GM08714 (cell line): ENCODE measurements around the gene GCLC.

Experiments
- H3K4me3 ChIP-seq: fragments of 200-500 bp; sonication (Bioruptor generic); 2 replicates; pipeline ENCODE4 v1.5.1; 2014; ENCODE audit warnings: mild to moderate bottlenecking, low read length, inconsistent platforms
- ZNF274 ChIP-seq: IDR thresholded peaks from 2 replicates; pipeline ENCODE4 v1.6.1; 2012; ENCODE audit warnings: mild to moderate bottlenecking, low read depth, low read length

Gene GCLC

DNA sequence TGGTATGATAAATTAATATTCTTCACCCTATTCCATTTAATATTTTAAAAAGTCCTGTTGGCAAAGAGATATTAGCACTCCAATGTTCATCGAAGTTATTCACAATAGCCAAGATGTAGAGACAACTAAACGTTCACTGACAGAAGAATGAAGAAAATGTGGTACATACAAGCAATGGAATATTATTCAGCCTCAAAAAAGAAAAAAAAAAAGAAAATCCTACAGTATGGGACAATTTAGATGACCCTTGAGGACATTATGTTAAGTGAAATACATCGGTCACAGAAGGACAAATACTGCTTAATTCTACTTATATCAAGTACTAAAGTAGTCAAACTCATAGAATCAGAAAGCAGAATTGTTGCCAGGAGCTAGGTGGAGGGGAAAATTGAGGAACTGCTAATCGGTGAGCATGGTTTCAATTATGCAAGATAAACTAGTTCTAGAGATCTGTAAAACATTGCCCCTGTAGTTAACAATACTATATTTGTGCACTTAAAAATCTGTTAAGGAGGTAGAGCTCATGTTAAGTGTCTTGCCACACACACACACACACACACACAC, 4.7 kb downstream of the GCLC start:
- no peak for TF ChIP-seq ZNF274
- H3K4me3 ChIP-seq, result no peak overlapping the region

DNA sequence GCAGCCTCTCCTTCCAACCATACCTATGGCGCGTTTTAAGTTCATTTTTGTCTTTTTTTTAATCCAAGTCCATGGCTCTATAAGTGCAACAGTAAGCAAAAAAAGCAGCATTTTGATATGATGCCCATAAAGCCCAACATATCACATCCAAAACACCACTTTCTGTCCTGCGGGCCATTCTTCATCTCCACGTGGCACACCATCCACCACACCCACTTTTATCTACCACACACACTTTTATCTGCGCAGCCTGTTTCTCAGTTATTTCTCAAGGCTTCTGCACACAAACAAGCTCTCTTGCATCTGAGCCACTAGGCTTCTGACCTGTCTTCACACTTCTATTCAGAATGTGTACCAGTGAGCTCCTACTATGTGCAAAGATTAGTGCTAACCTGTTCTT, 5.3 kb downstream of the GCLC start:
- no peak for TF ChIP-seq ZNF274
- H3K4me3 ChIP-seq, result no peak overlapping the region

DNA sequence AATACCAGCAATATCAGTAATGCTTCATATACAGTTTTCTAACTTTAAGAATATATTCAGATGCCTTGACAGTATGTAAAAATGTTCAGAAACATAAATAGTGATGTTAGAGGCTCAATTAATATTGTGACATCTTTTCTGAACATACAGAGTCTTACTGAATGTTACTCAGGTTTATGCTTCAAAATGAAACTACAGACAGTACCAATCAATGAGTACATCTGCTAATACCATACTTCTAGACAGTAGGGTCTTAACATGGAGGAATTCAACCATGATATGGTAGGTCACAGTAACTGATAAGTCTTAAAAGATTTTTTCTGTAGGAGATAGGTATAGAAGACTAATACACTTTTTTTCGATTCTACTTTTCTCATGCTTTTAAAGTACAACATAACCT, 8.3 kb downstream of the GCLC start:
- no peak overlapping the region for H3K4me3 ChIP-seq
- TF ChIP-seq ZNF274, result no peak

DNA sequence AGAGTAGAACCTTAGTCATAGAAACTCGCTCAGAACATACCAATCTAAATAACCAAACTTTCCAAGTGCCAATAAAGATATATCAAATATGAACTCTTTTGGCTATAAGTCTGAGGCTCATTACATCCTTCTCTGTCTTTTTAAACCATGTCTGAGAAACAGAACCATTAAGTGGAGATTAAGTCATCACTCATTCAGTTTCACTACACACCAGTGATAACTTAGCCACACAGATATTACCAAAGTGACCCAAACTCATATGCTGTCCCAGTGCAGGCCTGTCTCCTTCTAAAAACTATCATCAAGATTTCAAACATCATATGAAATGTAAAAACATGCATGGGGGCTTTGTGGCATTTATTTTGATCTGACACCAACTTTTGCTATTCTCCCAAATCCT, 12.0 kb downstream of the GCLC start:
- H3K4me3 ChIP-seq, result no peak overlapping the region
- TF ChIP-seq ZNF274, result no peak

DNA sequence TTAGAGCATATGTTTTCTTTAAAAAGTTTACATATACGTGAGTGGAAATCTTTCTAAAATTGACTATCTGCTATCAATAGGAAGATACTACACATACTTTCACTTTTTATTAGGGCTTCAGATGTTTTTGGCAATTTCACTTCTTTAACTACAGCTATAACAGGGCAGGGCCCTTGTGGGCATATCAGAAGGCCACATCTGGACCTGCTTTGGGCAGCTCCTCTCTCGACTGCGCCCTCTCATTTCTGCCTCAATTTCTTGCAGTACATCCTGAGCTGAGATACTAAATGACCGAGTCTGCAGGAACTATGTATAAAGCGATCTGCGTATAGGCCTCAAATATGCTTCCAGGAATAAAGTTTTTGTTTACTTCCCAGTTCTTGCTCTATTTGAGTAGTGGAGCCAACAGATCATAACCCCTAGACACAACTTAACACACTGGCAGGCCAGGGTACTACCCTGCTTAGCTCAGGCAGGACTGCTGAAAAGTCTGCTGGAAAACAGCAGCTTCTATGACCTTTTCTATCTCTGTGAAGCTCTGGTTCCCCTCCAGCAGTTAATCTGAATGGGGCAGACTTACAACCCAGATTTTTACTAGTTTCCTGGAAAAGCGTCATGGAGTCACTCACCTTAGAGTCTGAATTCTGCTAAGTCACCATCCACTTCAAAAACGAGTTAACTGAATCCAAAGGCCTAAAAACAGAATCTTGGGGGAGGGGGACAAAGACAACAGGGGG, 12.7 kb downstream of the GCLC start:
- no peak for TF ChIP-seq ZNF274
- no peak overlapping the region for H3K4me3 ChIP-seq

DNA sequence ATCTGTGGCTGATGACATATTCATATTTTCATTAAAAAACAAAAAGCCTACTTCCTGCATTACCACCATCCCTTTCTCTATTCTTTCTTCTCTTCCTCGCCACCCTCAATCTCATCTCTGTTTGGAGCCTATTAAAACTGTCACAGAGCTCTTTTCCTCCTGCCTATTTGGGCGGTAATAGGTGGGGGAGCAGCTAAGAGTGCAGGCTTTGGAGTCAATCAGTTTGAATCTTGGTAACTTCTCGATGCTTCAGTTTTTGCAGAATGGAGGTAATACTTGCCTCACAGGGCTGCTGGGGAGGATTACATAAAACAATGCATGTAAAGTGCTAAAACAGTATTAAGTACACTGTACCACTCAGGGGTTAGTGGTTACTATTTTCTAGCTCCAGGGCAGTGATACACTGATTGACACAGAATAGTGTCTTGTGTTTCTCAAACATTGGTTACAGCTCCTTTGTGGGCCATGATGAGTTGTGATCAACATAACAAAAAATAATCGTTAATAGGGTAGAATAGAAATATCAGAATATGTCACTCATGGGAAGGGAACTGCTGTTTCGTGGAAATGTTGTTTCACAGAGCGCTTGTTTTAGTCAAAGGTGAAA, 14.0 kb downstream of the GCLC start:
- no peak overlapping the region for H3K4me3 ChIP-seq
- TF ChIP-seq ZNF274, result no peak

DNA sequence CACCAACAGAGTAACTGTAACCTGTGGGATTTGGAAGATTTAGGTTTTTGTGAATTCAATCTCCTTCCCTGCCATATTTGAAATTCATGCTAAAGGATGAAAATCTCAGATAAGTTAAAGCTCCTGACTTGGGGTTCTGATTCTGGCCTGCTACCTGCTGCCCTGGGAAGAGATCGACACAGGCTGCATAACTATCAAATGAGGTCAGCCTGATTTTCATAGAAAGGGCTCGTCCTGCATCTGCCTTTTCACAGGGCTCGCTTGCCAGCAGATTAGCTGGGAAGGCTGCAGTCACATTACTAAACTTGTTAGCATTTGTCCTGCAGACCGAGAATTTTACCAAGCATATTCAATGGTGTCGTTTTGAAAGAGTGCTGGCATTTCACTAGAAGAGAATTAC, 14.6 kb downstream of the GCLC start:
- no peak for TF ChIP-seq ZNF274
- H3K4me3 ChIP-seq, result no peak overlapping the region

DNA sequence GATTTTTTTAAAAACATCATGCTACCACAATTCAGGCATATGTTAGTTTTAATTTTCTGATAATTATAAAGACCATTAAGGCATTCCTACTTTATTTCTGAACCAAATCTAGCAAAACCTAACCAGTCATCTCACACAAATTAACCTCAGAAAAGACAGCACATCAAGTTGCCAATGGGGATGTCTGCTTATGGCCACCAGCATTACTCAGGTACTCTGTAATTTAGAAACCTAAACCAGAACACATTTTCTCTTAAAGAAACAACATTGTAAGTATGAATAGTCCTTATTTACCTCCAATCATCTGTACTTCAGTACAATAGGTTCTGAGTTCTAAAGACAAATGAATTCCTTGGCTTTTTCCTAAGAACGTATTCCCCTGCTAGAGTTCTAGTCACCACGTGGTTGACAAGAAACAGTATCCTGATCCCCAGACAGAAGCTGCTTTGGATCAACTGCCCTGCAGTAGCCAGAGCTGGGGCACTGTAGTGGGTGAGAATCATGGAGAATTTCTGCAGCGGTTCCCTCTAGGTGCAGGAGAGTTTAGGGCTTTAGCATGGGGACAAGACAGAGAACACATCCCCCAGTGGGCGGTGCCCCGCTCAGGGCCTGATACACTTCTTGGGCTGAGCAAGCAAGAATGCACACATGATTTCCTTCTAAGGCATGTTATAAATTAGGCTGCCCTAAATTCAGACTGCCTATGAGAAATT, 15.4 kb downstream of the GCLC start:
- TF ChIP-seq ZNF274, result no peak
- H3K4me3 ChIP-seq, result no peak overlapping the region

DNA sequence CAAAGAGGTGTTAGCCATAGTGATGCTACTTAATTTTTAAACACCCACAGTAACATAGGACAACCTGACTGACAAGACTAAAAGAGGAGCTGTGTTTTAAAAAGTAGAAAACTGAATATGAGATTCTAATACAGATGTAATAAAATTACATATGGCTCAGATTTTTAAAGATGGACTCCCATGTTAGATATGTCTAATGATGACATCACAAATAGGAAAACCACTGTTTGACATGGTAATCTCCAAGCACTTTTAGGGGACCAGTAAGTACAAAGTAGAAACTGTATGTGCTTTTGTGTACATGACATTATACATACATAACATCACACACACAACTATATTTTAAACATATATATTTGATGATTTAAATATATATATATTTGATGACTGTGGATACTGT, 16.8 kb downstream of the GCLC start:
- no peak overlapping the region for H3K4me3 ChIP-seq
- no peak for TF ChIP-seq ZNF274

DNA sequence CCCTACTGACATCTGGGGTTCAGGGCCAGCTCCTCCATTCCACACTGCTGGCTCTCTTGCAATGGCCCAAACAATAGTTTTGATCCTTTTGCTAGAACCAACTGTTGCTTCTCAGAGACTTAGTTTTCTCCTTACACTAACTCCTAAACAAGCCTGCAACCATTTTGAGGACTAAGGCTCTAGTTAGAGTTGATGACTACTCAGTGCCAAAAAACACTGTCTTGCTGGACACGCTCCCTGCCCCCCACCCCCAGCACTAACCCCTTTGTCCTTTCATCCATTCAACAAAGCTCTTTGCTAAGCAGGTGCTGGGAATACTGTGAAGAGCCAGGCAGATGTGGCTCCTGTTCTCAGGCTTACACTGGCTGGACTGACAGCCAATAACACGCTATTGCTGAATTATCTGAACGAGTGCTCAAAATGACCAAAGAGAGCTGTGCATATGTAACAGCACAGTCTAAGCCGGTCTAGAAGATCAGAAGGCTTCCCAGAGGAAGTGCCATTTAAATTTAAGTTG, 17.6 kb downstream of the GCLC start:
- H3K4me3 ChIP-seq, result no peak overlapping the region
- no peak for TF ChIP-seq ZNF274

DNA sequence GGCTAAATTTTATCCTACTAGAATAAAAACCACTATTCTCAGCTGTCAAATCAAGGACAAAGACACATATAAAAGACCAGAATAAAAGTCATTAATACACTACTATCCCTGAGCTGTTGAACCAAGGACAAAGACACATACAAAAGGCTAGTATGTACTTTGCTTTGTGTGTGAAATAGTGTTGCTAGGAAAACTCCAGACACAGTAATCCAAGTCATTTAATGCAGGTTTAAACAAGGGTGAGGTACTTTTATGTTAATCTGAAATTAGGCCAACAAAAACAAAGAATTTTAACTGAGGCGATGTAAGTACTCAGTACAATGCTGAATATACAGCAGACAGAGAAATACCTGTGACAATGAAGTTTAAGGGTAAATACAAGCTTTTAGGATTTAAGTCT, 18.9 kb downstream of the GCLC start:
- H3K4me3 ChIP-seq, result no peak overlapping the region
- no peak for TF ChIP-seq ZNF274

DNA sequence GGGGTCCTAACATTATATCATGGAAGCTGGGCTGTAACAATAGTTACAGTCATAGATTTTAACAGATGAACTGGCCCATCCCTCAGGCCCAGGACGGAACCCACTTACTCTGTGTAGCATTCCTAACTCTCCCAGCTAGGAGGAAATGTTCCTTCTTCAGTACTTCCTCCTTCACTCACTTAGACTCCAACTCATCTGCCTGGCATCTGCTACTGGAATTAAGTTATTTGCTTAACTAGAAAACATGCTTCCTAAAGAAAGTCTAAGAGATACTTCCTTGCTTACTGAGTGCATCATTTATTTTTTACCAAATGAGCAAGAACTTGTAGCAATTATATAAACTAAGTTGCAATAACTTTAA, 20.5 kb downstream of the GCLC start:
- no peak for TF ChIP-seq ZNF274
- no peak overlapping the region for H3K4me3 ChIP-seq

DNA sequence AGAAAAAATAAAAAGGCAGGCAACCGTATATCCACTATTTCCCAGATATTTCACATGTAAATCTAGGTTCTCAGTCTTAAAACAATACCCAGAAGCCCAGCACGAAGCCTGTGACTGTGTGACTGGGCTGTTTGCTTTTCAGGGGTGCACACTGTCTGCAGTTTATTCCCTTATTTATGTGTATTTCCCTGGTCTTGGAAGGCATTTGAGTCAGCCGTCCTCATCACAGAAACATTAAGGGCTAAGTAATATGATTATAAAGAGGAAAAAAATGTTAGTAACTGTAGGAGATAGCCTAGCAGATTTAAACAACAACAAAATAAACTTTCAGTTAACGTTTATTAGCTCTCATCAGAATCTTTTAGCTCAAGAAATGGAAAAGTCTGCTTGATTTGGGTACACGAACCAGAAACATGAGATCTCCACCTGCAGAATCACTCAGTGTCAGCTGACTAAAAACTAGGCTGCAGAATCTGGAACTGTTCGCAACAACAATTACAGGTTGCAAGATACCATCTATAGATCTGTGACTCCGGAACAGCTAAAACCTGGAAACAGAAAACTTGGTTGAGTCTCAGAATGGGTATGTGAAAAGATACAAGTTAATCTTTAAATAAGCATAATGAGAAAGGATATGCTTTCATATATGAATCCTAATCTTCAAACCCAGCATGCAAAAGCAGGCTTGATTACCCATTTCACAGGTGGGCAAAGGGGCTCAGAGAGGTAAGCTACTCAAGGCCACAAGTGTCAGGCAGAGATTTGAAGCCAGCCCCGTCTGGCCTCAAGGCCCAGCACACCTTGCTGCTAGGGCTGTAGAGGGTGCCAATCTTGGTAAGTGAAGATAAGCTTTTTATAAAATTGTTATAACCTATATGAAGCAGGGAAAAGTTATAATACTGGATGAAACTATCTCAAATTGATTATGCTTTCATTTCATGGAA, 21.1 kb downstream of the GCLC start:
- TF ChIP-seq ZNF274, result no peak
- H3K4me3 ChIP-seq, result no peak overlapping the region
